Parathyroid adenoma (tissue), 2 donors: ENCODE measurements around the gene GID8.

Experiments
- H2AFZ ChIP-seq: fragments of 300-600 bp; sonication (generic); one replicate; pipeline ENCODE4 v1.7.0; 2017; ENCODE audit warnings: antibody characterized with exemption, mild to moderate bottlenecking
- H3K27ac ChIP-seq: fragments of 300-600 bp; sonication (generic); one replicate; pipeline ENCODE4 v1.7.0; 2017
- H3K27me3 ChIP-seq: fragments of 300-600 bp; sonication (generic); one replicate; pipeline ENCODE4 v1.7.0; 2017; ENCODE audit warnings: low read length; ENCODE audit not compliant: control insufficient read depth, insufficient read depth
- H3K36me3 ChIP-seq: fragments of 300-600 bp; sonication (generic); one replicate; pipeline ENCODE4 v1.7.0; 2017; ENCODE audit warnings: low read length; ENCODE audit not compliant: control insufficient read depth, insufficient read depth
- H3K4me1 ChIP-seq: fragments of 300-600 bp; sonication (generic); one replicate; pipeline ENCODE4 v1.7.0; 2017; ENCODE audit warnings: control low read depth
- H3K4me2 ChIP-seq: fragments of 300-600 bp; sonication (generic); one replicate; pipeline ENCODE4 v1.7.0; 2017; ENCODE audit warnings: low read length
- H3K4me3 ChIP-seq: fragments of 300-600 bp; sonication (generic); one replicate; pipeline ENCODE4 v1.7.0; 2017; ENCODE audit warnings: low read depth, low read length
- H3K79me2 ChIP-seq: fragments of 300-600 bp; sonication (generic); one replicate; pipeline ENCODE4 v1.7.0; 2017; ENCODE audit warnings: control low read depth
- H3K9ac ChIP-seq: fragments of 300-600 bp; sonication (generic); one replicate; pipeline ENCODE4 v1.7.0; 2017; ENCODE audit warnings: mild to moderate bottlenecking
- H3K9me3 ChIP-seq: fragments of 300-600 bp; sonication (generic); one replicate; pipeline ENCODE4 v1.7.0; 2017; ENCODE audit warnings: low read length; ENCODE audit not compliant: control insufficient read depth
- CTCF ChIP-seq: fragments of 300-600 bp; sonication (generic); IDR thresholded peaks from one replicate; pipeline ENCODE4 v1.7.0; 2017; ENCODE audit warnings: antibody characterized with exemption, mild to moderate bottlenecking
- donor health status: primary hyperparathyroidism.

Gene GID8

GRCh38 chr20:62971211-62971949 is 33.4 kb downstream of the GID8 start:
- H3K4me1 ChIP-seq, result no peaks in the 10 kb centered on the region
- H3K4me2 ChIP-seq, result no peak overlapping the region
- no peak for TF ChIP-seq CTCF
- no peaks in the 10 kb centered on the region for H3K79me2 ChIP-seq
- no peaks in the 10 kb centered on the region for H3K36me3 ChIP-seq
- peaks cover 5% of the 10 kb centered on the region for H3K27me3 ChIP-seq
- no peaks in the 10 kb centered on the region for H3K9me3 ChIP-seq
- no peak overlapping the region for H3K9ac ChIP-seq
- no peak overlapping the region for H3K4me3 ChIP-seq
- no peak overlapping the region for H3K27ac ChIP-seq
- no peak overlapping the region for H2AFZ ChIP-seq

- Histone ChIP-seq H2AFZ (peak overlapping the region; percentile 70), H3K27ac (no peak overlapping the region), H3K9me3 (no peaks in the 10 kb centered on the region), H3K4me3 (peak overlapping the region; percentile 40), H3K79me2 (no peaks in the 10 kb centered on the region), H3K9ac (no peak overlapping the region), H3K36me3 (no peaks in the 10 kb centered on the region), H3K4me1 (no peaks in the 10 kb centered on the region), H3K27me3 (peaks cover 5% of the 10 kb centered on the region), H3K4me2 (peak overlapping the region; percentile 62)
- peak; percentile 89 for TF ChIP-seq CTCF
These were observed 34.2 kb downstream of the GID8 start for GRCh38 chr20:62971950-62972844.

GRCh38 chr20:62972845-62973745 is 35.1 kb downstream of the GID8 start:
- H3K27me3 ChIP-seq, result peaks cover 9% of the 10 kb centered on the region
- H3K4me1 ChIP-seq, result no peaks in the 10 kb centered on the region
- no peaks in the 10 kb centered on the region for H3K9me3 ChIP-seq
- no peak for TF ChIP-seq CTCF
- H3K79me2 ChIP-seq, result no peaks in the 10 kb centered on the region
- H3K36me3 ChIP-seq, result no peaks in the 10 kb centered on the region
- no peak overlapping the region for H3K27ac ChIP-seq
- peak overlapping the region; percentile 62 for H3K4me2 ChIP-seq
- H3K9ac ChIP-seq, result no peak overlapping the region
- H2AFZ ChIP-seq, result peak overlapping the region; percentile 70
- no peak overlapping the region for H3K4me3 ChIP-seq

GRCh38 chr20:62975251-62975760 is 37.4 kb downstream of the GID8 start:
- no peak for TF ChIP-seq CTCF
- no peak overlapping the region for H3K4me3 ChIP-seq
- H3K27ac ChIP-seq, result no peak overlapping the region
- H3K79me2 ChIP-seq, result no peaks in the 10 kb centered on the region
- no peaks in the 10 kb centered on the region for H3K4me1 ChIP-seq
- H3K36me3 ChIP-seq, result no peaks in the 10 kb centered on the region
- H2AFZ ChIP-seq, result no peak overlapping the region
- peaks cover 9% of the 10 kb centered on the region for H3K27me3 ChIP-seq
- no peaks in the 10 kb centered on the region for H3K9me3 ChIP-seq
- no peak overlapping the region for H3K9ac ChIP-seq
- no peak overlapping the region for H3K4me2 ChIP-seq
